HPDE6-E6E7 (cell line): ENCODE data around the gene SPOCD1.

Experiments used
- DNase-seq: peaks from one replicate; pipeline ENCODE4 v3.0.0; 2011; ENCODE audit warnings: missing footprints; ENCODE audit errors: extremely low spot score

Gene SPOCD1

DNA sequence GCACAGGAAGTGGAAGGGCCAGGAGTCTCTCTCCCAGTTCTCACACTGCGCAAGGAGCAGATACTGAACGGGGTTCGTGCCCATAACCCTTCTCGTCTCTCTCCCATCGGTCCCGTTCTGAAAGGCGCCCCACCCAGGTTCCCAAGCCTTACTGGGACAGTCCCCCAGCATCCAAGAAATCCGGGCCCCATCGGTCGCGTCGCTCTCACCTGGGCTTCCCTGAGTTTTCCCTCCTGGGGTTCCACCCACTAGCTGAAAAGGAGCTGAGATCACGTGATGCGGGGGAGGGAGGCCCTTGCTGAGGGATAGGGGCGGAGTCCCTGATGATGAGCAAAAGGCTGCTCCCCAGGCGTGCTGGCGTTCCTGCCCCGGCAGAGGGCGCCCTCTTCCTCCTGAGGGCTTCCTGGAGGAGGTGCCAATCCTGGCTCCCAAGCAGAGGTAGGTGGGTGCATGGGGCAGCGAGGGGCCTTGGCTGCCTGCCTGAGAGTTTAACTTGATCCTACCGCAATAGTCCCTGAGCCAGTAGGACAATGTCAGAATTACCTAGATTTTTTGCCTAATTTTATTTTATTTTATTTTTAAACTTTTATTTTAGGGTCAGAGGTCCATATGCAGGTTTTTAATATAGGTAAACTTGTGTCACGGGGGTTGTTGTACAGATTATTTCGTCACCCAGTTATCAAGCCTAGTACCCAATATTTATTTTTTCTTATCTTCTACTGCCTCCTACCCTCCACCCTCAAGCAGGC is at the start of gene SPOCD1:
SPOCD1 (minus strand) TSS at position 271 of the 749 bp plus-strand sequence. CDS start 689 bp downstream, outside the sequence.
- DNase-seq = peak; percentile 60

DNA sequence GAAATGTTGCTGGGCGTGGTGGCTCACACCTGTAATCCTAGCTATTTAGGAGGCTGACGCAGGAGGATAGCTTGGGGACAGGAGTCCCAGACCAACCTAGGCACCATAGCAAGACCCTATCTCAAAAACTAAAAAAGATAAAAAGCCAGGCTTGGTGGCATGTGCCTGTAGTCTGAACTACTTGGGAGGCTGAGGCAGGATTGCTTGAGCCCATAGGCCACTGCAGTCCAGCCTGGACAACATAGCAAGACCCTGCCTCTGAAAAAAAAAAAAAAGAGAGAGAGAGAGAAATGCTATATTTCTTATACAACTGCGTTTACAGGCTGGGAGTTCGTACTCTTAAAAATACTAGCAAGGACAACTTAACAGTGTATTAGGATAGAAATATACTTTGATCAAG is 46.2 kb upstream of the SPOCD1 start:
- no peak for DNase-seq

DNA sequence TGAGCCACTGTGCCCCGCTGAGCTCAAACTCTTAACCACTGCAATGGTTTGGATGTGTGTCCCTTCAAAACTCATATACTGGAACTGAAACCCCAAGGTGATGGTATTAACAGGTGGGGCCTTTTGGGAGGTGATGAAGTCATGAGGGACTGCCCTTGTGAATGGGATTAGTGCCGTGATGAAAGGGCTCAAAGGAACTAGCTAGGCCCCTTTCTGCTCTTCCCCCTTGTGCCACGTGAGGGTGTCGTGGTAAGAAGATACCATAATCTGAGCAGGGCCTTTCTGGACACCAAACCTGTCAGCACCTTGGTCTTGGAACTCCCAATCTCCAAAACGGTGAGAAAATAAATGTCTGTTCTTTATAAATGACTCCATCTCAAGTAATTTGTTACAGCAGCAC is 45.5 kb upstream of the SPOCD1 start:
- DNase-seq = no peak

DNA sequence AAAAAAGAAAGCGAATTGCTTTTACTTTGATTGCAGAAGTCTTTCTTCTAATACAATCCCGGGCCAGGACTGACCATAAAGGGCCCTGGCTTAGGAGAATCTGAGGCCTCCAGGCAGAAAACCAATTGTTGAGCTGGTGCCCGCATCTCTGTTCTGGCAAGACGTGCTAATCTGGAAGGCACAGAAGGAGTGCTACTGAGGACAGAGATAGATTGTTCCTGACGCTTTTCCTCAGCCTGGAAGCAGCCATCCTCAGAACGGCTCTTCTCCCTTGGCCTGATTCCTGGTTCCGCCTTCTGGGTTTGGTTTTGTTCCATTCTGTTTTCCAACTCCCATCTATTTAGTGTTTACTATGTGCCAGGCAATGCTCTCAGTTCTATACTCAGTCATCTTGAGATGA is 44.8 kb upstream of the SPOCD1 start:
- no peak for DNase-seq

DNA sequence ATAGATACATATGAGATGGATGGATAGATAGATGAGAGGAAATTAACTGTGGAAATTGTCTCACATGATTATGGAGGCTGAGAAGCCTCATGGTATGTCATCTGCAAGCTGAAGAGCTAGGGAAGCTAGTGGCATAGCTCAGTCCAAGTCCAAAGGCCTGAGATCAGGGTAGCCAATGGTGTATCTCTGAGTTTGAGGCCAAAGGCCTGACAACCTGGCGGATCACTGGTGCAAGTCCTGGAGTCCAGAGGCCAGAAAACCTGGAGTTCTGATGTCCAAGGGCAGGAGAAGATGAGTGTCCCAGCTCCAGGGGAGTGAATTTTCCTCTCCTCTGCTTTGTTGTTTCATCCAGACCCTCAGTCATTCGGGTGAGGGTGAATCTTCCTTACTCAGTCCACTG is 43.9 kb upstream of the SPOCD1 start:
- no peak for DNase-seq

DNA sequence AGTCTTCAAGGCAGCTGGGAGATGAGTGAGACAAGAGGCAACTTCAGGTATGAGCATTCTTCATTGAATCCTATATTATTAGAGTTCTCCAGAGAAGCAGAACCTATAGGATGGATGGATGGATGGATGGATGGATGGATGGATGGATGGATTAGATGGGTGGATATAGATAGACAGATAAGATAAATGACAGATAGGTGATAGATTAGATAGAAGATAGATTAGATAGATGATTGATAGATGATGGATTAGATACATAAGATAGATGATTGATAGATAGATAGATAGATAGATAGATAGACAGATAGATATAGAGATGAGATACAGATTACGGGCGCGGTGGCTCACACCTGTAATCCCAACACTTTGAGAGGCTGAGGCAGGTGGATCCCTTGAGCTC is 43.2 kb upstream of the SPOCD1 start:
- no peak for DNase-seq

DNA sequence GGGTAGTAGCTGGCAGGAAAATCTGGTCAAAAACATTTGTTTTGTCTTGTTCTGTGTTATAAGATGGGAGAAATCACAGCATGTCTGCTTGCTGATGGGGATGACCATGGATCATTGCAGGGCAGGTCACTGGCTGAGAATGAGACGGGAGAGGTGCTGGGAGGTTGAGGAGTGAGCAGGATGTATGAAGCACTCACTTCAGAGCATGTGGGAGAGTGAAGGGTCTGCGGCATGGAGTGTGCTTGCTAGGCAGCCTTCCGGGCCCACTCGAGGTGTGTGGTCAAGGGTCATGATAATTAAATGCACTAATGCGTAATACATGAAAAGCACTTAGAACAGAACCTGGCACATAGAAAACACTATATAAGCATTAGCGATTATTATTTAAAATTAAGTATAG is 42.0 kb upstream of the SPOCD1 start:
- DNase-seq = no peak

DNA sequence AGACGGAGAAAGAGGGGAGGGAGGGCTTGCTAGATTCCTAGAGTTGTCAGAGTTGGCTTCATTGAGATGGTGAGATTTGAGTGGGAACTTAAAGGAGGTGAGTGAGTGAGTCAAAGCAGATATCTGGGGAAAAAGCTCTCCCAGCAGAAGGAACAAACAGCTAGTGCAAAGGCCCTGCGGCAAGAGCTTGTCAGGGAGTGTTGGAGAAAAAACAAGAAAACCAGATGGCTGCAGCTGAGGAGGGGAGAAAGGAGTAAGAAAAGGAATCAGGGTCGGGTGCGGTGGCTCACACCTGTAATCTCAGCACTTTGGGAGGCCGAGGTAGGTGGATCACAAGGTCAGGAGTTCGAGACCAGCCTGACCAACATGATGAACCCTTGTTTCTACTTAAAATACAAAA is 40.3 kb upstream of the SPOCD1 start:
- DNase-seq = no peak

DNA sequence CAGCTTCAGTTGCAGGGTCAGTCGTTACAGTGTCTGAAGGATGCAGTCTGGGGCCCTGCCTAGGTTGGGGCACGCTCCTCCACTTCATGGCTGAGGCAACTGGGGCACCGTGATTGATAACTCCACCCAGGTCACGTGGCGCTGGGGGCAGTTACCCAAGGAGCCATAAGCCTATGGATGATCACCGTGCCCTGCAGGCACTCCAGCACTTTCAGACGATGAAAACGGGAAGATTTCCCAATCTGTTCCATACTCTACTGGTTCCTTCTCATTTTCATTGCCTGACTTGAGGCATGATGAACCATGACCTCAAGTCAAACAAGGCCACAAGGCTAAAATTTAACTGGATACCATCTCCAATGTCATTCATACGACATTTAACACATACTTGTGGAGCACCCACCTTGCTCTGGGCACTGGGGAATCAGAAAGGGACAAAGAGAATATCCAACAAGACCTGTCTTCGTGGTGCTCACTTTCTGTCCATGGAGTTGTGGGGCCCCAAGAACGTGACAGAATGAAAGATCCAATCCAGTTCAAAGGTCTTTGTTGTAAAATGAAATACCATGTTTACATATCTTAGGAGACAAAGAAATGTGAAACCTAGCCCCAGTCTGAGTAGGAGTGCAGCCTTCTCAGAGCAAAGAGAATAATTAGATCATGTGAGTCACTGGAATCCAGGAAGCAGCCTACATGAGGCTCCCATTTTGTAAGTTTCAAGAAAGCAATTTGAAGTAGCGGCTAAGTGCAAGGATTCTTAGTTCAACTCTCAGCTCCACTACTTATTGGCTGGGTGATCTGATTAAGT is 39.4 kb upstream of the SPOCD1 start:
- DNase-seq = peak; percentile 49

DNA sequence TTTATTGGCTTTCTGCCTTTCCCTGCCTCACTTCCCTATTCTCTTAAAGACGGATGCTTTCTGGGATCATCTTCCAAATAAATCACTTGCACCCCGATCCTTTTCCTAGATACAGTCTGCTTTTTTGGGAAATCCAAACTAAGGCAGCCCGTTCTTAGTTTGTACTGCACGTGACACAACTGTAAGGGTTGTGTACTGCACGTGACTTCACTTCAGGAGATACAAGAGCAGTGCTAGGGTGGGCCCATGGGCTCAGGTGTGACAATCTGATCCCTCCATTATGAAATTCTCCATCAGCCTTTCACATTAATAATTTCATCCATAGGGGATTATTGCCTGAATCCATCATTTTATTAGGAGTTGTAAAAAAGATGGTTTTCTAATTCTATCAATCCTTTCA is 33.8 kb upstream of the SPOCD1 start:
- no peak for DNase-seq

DNA sequence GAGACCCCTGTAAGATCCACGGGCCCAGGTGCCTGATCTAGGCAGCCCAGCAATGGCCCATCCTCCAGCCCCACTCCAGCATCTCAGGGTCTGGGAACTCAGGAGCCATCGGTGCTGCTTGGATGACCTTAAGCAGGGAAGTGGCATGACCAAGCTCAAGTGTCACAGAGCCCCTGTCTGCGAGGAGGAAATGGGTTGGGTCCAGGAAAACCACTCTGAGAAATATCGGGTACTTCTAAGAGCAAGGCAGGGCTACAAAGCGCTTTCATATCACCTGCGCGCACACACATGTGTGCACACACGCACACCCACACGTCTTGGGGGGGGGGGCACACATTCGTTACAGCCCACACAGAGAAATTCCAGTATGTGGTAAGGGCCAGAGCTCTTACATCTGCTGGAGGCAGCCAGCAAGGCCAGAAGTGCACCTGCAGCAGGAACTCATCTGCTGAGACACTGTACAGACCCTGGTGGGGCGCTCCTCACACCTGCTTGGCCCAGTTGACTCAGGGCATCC is 32.6 kb upstream of the SPOCD1 start:
- no peak for DNase-seq

DNA sequence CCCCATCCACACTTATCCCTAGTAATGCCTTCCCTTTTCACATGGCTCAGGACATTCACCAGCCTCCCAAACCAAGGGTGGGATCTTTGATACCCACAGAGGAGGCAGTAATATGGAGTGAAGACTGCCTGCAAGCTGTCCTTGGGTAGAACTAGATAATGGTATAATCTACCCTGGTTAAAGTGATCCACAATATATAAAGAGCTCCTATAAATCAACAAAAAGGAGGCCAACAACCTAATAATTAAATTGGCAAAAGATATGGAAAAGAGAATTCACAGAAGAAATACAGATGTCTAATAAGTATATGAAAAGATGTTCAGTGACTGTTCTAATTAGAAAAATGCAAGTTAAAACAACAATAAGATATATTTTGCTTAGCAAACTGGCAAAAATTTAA is 30.7 kb upstream of the SPOCD1 start:
- DNase-seq = no peak

DNA sequence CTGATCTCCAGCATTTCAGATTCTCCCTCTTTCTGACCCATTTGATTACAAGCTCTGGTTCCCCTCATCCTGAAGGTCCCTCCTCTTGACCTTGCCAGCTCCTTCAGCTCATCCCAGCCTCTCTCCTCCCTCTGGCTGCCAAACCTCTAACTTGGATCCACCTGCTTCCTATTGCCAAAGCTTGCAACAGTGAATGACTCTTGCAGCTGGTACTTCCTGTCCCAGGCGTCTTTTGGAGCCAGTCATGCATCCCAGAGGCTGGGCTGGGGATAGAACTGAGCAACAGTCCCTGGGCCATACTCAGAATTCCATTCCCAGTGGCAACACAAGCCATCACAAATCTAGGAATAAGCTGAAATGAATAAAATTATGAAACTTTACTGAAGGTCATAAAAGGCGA is 27.7 kb upstream of the SPOCD1 start:
- DNase-seq = peak; percentile 22

DNA sequence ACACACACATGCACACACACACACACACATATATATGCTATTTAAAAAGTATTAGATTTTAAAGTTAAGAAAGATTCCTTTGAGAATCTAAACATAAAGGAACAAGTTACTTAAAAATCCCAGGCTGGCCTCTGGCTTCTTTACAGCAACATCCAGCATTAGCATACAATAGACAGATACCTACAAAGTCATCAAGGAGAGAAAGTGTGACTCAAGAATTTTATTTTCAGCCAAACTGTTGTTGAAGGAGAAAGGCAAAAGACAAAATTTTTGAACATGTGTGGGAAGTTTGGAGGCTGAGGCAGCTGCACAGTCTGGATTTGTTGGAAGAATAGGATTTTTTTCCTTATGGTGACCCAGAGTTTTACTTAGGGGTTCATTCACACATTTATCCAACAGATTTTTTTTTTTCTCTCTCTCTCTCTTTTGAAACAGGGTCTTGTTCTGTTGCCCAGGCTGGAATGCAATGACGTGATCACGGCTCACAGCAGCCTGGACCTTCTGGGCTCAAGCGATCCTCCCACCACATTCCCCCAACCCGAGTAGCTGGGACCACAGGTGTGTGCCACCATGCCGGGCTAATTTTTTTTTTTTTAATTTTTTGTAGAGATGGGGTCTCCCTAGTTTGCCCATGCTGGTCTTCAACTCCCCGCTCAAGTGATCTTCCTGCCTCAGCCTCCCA is 24.0 kb upstream of the SPOCD1 start:
- no peak for DNase-seq

DNA sequence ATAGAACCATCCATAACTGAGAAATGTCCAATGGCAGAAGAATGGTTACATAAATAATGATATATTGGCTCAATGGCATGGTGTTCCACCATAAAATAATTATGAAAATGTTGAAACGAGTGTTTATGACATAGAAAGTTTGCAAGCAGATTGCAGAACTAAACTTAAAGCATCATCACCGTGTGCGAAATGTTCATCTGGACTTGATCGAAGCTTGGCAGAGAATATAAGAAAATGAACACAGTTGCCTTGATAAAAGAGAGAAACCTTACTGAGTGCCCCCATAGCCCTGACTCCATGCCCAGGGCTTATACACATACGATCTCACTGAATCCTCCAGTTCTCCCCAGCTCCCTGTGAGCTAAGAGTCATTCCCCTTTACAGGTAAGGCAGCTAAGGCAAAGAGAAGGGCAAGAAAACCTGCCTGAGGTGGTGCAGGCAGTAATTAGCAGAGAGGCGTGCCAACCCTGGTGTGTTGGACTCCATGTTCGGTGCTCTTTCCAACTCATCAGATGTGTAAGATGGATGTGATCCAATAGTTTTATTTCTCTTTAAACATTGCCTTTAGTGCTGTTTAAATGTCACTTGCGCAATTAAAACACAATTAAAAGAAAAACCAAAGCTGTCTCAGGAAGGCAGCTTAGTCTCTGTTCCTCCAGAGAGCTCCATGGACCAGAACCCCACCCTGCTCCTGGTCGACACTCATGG is 21.8 kb upstream of the SPOCD1 start:
- no peak for DNase-seq

DNA sequence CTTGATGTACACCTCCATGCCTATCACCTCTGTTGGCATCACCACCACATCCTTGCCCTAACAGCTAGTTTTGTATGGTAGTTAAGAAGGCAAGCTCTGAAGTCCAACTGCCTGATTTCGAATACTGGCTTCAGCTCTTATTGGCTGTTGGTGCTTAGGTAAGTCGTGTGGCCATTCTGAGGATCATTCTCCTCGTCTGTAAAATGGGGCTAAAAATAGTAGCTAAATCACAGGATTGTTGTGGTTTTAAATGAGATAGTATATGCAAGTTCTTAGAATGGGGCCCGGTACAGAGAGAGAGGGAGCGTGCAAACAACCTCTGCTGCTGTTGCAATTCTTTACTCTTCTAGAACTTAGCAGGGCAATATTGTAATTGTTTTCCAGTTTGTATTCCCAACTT is 20.8 kb upstream of the SPOCD1 start:
- no peak for DNase-seq

DNA sequence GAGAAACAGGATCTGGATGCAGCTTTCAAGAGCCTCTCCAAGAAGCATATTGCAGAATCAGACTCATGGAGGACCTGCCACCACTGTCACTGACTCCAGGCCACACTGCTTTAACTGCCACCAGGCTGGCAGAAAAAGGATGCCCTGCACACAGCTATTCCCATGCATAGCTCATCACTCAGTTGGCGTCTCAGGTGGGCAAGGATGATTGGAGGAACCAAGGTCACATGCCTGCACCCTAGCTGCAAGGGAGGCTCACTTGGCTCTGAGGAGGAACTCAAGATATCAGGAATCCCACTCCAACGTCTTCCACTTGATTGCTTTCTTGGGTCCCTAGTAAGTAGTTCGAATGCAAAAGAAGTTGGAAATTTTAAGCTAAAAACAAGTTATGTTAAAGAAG is 19.6 kb upstream of the SPOCD1 start:
- no peak for DNase-seq

DNA sequence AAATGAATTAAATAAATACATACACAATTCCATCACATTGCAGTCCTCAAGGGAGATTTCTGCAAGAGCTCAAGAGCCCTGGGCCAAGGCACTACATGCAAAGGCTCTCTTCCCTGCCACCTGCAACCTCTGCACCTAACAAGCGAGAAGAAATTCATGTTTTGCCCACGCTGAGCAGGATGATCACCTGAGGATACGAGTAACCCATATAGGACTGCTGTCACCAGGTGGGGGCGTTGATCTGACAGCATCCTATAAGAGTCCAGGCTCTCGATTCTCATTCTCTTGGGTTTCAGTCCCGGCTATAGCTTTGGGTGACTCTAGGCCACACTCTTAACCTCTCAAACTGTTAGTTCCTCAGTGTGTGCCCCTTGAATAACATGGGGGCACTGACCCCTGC is 18.7 kb upstream of the SPOCD1 start:
- no peak for DNase-seq

DNA sequence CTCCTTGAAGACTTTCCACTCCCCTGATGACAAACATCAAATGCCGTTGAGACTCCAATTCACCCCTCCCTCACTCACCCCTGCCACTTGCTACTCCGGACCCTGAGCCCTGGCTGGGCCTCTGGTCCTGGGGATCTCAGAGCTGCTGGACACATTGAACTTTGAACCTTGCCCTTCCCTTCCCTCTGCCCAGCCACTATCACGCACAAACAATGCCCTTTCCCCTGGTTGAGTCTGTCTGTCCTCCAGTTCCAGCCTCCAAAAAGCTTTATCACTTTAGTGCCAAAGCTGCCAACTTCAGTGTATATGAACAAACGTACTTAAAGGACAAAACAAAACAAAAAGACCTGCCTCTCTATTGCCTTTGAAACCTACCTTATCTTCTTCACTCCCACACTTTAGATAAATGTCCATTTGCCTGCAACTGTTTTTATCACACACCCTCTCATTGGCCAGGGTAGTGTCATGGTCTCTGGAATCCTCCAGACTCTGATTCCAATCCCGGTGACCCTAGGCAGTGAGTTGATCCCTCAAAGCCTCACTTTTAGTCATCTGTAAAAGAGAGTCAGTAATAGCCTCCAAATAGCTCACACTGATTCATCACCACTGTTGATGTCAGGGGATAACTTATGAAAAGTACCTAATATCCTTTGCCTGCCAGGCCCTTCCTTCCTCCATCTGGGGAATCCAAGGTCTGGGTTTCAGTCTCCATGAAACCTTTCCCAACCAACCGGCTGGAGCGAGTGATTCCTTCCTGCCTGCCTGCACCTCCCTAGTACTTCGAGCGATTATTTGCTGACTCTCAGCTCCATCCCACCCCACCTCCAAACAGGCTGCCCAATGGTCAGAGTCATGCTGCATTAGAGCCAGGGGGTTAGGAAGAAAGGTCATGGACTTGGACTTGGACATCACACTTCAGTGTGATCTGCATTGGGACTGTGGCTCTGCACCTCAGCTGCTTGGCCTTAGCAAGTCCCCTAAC is 15.9 kb upstream of the SPOCD1 start:
- no peak for DNase-seq

DNA sequence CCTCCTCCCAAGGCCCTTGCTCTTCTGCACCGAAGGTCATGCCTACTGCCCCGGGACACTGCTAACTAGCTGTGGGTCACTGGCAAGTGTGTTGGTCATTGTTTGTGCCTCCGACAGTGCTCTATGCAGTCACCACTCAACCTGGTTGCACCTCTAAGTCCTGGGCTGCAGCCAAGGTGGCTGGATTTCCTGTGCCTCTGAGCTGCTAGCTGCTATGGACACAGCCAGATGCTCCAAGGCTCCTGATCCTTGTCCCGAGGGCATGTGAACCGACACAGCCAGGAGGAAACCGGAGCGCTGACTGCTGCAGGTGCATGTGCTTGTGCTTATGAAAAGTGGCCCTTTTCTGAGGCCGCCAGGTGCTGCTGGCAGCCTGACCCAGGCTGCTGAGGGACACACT is 14.7 kb upstream of the SPOCD1 start:
- no peak for DNase-seq

DNA sequence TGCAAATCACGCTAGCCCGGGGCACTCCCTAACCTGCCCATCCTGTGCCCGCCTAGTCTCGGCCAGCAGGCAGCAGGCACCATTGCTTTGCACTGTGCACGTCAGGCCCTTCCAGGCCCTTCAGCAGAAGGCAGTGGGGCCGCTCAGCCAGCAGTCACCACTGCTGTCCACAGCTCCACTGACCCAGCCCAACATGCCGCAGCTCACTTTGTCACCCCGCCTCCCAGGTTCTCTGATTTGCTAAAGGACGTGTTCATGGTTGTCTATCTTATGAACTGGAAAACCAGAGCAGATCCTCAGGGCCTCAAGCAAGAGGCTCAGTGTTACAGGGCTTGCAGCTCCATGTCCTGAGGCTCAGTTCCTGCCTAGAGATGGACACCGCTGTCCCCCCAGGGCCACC is 14.2 kb upstream of the SPOCD1 start:
- DNase-seq = no peak
